Measurements from ENCODE around the gene UBE2M.
A peak's percentile ranks its signal among the peaks of the same experiment; 100 is the strongest.

Gene UBE2M

DNA sequence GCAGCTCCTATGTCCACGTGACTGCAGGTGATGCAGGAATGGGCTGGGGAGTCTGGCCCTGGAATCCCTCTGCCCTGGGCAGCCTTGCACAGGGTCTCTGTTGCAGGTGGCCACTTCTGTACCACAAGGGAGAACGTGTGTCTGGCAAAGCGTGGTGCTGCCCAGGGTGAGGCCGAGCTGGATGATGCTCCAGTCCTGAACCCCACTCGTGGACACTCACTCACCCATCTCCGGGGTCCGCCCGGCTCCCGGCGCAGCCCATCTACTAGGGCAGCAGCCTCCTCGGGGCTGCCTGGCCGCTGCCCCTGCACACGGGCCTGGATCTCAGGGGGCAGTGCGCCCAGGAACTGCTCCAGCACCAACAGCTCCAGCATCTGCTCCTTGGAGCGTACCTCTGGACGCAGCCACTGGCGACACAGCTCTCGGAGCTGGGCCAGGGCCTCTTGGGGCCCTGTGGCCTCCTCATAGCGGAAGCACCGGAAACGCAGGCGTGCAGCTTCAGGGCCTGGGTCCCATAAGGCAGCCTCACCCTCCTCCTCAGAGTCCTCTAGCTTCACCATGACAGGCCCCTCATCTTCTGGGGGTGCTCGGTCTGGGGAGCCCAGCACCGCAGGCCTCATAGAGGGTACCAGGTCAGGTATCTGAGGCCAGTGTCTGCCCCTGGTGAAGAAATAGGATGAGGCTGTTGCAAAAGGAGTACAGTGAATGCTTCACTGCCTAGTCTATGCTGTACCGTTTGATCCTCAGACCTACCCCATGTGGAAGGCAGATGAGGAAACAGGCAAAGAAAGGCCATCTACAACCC lies 12.6 kb upstream of the UBE2M start:
- DNase-seq: no peak

DNA sequence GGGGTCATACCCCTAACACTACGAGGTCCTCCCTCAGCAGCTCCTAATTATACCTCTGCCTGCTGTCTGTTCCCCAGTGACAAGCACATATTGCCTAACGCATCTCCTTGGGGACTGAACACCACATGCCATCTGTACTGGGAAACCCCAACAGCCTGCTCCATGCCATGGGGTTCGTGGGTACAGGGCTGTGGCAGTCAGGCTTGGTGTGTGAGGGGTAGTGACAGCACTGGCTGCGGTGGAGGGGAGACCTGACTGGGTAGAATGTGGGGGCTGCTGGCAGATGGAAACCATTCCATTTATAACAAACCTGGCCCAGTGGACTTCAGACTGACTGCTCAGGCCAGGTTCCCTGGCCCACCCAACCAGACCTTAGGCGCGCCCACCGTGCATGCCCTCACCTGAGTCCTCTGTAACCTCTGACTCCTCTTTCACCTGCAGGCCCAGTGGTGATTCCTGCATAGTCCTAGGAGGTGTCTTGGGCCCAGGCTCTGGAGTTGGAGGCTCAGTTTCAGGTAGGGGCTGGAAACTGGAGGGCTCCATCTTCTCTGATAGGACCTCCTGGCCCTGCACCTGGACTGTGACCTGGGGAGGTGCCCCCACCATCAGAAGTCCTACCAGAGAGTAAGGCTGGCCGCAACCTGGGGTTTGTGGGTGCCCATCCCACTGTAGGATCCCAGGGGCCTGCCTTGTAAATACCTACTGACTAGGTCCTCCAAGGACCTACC lies 11.7 kb upstream of the UBE2M start:
- no peak for DNase-seq

DNA sequence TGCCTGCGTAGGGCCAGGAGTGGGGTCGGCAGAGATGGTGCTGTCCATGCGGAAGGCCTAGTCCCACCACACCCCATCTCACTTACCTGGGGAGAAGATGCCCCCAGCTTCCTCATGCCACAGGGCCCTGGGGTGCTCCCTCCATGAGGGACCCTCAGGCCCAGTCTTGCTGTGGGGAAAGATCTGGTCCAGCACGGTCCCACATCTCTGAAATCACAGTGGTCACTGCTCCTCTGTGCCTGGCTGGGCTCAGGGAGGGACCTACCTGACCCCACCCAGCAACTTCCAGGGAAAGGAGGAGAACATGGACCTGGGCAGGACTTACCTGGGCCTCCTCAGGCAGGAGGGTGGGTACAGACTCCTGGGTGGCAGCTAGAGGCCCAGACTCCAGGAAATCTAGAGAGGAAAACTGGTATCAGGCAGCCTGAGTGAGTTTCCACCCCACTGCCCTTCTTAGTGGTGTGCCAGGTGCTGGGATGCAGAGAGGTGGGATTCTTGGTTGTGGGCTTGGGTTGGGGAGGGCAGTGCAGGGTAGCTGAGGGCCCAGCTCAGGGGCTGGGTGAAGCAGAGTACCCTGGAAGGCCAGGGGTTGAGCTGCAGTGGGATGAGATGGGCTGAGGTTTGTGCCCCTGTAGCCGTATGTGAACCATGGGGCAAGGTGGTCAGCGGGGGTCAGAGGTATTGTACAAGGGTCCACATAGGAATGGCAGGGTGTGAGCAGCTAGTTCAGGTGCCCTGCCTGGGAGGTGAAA lies 11.0 kb upstream of the UBE2M start:
- DNase-seq: no peak

DNA sequence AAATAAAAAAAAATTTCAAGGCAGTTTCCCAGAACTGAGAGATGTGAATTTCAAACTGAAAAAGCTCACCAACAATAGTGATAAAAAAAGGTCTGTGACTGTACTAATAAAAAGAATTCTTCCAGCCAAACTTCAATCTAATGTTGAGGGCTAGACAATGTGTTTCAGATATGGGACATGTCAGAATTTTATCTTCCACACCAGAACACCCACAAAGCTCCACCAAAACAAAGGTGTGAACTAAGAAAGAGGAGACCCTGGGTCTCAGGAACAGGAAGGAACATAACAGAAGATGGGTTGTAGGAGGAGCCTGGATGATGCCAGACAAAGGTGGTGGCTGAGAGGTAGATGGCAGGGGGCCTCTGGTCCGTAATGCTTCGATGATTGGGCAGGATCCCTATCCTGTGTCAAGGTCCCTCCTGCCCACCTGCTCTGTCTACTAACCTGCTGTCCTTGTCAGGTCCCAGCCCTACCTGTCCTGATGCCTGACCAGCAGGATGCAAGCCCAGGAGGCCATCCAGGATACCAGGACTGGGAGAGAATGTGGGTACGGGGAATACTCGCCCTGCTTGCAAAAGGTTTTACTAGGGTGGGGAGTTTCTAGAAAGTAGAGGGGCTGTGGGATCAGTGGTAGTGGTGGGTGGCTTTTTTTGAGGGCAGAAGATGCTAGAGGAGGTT lies 10.2 kb upstream of the UBE2M start:
- no peak for DNase-seq

DNA sequence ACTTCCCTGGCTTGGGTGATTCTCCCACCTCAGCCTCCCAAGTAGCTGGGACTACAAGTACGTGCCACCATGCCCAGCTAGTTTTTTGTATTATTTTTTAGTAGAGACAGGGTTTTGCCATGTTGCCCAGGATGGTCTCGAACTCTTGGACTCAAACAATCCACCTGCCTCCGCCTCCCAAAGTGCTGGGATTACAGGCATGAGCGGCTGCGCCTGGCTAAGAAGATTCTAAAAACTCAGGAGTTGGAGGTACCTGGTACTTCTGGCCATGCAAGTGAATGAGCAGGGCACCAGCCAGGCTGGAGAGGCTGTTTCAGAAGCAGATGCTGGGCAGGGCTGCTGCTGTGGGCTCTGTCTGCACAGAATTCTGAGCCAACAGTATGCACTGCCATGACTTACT lies 8.6 kb upstream of the UBE2M start:
- no peak for DNase-seq

DNA sequence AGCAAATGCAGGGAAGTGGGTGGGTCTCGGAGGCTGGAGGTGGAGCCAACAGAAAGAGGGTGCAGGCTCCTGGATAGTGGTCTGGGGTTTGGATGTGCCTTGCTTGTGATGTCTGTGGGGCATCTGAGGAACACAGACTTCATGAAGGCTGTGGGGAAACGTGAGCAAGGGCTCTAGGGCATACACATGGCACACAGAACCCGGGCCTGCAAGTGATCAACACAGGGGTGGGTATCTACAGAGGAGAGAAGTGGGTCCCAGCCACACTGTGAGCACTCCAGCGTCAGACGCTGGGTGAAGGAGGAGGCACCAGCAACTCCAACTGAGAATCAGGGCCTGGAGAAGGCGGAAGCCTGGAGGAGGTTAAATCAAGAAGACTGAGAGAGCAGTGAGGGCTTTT lies 5.4 kb upstream of the UBE2M start:
- DNase-seq: no peak

DNA sequence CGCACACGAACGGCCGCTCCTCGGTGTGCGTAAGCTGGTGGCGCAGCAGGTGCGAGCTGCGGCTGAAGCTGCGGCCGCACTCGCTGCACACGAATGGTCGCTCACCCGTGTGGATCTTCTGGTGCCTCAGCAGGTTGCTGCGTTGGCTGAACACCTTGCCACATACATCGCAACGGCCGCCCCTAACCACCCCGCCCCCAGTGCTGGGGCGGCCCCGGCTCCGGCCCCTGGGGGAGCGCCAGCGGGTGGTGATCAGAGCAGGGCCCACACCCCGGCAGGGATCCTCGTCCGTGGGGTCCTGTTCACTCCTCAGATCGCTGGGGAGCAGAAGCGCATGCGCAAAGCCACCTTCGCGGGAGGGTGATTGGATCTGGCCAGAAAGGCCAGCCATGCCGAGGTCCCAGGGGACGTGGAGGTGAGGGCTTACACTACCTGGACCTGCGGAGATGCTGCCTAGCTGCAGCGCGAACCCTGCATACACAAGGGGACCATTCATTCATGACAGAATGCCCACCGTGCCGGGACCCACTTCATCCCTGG lies 4.7 kb upstream of the UBE2M start:
- DNase-seq: no peak

DNA sequence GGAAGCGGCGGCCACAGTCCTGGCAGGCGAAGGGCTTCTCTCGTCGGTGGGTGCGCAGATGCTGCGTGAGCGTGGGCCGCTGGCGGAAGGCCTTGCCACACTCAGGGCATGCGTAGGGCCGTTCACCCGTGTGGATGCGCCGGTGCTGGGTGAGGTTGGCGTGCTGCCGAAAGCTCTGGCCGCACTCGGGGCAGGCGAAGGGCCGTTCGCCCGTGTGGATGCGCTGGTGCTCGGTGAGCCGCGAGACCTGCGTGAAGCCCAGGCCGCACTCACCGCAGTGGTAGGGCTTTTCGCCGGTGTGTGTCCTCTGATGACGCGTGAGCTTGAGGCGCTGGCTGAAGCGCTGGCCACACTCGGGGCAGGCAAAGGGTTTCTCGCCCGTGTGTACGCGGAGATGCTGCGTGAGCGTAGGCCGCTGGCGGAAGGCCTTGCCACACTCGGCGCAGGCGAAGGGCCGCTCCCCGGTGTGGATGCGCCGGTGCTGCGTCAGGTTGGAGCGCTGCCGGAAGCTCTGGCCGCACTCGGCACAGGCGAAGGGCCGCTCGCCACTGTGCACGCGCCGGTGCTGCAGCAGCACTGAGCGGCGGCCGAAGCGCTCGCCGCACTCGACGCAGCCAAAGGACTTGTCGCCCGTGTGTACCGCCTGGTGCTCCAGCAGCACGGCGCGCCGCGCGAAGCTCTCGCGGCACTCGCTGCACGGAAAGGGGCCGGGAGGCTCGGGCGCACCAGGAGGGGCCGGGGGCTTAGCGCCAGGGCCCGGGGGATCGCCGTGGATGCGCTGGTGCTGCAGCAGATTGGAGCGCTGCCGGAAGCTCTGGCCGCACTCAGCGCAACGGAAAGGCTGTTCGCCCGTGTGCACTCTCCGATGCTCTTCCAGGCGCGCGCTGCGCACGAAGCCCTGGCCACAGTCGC lies 4.0 kb upstream of the UBE2M start:
- DNase-seq: peak; percentile 40

DNA sequence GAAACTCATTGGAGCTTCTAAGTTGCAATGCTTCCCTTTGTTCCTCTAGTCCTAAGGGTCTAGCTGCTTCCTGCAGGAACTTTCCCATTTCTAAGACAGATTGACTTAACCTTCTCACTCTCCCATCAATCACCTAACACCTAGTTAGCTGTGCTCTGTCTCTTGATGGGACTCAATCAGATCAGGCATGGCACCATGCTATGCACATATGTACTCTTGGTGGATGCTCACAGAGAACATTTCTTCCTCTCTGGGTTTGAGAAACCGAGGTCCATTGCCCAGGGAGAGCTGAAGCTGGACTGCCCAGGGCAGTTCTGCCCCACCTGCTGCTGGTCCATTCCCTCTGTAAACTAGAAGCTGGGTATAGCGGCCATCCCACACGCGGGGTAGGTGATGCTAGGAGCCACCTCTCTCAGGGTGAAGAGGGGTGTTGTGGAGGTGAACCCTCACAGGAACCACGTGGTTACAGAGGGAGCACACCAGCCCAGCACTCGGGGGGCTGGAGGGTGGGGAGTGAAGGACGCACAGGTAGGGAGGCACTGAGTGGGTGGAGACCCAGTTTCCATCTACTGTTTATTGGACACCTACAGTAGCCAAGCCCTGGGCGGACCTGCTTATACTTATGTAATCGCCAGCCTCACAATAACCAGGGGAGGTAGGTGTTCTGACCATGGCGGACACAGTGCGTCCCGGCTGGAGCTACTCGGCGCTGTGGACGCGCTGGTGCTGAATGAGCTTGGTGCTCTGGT lies 3.1 kb upstream of the UBE2M start:
- no peak for DNase-seq

DNA sequence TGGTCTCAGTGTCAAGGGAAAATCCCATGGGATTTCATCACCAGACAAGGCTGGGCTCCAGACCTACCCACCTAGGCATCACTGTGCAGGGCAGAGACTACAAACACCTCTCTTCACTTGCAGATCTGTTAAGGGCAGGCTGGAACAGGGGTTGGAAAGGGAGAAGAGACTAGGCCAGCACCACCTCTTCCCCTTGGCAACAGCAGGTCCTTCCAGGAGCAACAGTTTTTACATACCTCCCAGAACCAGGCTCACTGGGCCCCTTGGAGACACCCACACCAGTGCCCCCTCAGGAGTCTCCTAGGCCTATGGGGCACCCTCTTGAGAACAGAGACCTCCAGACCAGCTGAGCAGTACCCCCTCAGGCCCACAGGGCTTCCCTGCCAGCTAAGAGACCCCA lies 2.5 kb upstream of the UBE2M start:
- DNase-seq: no peak

DNA sequence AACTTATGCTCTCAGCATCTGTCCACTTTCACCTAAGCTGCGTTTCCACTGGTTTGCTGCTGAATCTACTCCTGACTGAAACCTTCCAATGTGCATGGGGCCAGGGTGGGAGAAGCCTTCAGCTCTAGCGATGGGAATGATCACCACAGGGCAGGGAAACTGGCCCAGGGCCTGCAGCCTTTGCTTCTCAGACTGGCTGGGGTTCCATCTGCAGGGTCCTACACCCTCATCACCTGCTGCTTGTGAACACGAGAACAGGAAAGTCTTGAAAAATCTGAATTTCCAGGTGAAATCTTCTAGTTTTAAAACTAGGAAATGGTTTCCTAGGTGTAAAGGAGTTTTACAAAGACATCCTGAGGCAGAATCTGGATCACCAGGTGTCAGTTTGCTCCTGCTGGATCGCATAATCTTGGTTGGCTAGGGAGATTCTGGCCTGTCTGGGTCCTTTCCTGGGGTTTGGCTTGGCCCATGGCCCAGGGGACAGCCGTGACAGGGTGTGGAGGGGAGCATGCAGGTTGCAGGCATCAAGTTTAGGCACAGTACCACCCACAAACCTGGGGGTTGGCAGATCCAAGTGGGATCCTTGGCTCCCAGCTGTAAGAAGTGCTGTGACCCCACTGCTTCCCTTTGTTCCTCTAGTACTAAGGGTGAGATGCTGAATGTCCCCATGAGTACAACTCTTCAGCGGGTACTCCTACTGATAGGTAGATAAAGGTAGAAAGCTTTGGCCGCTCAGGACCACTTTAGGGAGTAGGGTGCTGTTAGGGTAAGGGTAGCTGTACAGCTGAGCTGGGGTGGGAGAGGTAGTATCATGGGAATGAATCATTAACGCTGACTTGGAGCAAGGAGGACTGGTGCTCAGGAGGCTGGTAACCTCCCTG lies 1.8 kb upstream of the UBE2M start:
- DNase-seq: no peak

DNA sequence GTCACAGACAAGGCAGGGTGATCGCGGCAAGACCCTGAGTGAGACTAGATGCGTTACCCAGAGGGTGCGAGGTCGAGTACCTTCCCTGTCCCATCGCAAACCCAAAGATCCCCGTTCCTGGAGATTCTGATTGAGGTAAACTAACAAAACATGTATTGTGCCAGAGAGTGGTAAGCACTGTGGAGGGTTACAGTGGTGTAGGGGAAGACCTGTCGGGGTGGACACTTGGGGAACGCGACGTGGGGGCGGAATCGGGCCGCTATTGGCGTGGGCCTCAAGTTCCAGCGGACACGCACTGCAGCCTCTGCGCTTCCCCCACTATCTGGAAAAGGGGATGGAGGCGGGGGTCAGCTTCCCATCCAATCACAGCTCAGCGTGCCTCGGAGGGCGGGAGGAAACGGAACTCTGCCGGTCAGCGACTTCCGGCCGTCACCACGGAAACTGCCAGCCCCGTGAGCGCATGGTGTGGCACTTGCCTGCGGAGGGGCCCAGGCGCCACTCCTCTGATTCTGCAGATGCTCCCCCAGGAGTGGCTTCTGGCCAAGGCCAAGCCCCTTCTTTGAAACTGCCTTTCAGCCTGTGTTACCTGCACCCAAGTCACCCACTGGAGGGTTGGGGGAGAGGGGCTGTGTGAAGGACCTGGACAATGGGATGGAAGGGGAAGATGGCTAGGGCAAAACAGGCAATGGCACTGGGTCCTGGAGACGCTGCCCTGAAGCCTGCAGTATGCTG lies 1.0 kb upstream of the UBE2M start:
- peak; percentile 67 for DNase-seq

DNA sequence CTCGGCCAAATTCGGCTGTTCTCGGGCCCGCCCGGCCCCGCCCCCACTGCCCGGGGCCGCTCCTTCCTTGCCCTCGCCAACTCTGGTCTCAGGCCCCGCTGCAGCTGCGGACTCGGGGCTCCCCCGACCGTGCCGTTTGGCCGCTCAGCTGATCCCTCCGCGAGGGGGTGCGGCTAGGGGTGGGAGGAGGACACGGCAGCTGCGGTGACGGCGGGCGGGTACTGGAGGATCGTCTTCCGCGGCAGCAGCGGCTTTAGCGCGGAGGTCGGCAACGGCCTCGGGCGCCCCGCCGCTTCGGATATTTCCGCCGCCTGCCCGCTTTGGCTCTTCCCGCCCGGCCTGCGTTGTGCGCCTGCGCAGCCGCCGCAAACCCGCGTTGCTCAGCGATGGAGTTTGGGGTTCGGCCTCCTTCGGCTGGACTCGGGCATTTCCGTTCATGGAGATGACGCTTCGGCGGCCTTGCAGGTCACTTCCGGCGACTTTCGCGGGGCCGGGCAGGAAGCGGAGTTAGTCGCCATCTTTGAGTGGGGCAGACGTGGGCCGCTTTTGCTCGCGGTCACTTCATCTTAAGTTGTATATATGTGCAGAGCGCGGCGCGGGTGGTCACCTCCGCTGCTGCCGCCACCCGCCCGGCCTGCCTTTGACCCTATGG lies 338 bp upstream of the UBE2M start:
- peak; percentile 99 for DNase-seq

DNA sequence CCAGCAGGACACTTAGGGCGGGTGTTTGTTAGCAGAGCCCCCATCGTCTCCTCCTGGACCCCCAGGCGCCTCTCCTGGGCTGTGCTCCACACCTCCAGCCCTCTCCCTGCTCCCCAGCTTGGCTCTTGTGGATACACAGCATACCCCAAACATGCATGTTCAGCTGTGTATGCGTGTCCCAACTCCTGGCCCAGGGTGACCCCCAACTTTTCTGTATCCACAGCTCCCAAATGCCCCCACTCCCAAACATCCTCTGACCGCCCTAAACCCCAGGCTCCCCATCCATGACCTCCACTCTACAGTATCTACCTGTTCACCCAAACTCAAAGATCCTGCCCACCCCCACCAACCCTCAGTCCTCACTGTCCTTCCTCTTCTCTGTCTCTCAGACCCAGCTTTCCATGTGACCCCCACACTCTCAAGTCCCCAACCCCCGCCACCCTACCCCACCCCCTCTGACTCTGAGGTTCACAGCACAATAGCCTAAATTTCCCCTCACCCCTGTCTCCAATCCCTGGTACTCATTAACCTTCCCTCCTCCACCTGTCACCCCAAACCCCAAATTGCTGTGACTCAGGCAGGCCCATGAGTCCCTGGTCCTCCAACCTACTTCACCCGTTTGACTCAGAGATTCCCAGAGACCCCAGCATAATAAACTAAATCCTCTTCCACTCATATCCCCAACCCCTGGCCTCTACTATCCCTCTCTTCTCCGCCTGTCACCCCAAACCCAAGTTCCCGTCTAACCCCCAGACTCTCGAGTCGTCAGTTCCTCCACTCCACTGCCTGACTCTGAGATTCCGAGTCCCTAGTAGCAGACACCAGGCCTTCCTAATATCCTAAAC lies 968 bp downstream of the UBE2M start:
- no peak for DNase-seq

DNA sequence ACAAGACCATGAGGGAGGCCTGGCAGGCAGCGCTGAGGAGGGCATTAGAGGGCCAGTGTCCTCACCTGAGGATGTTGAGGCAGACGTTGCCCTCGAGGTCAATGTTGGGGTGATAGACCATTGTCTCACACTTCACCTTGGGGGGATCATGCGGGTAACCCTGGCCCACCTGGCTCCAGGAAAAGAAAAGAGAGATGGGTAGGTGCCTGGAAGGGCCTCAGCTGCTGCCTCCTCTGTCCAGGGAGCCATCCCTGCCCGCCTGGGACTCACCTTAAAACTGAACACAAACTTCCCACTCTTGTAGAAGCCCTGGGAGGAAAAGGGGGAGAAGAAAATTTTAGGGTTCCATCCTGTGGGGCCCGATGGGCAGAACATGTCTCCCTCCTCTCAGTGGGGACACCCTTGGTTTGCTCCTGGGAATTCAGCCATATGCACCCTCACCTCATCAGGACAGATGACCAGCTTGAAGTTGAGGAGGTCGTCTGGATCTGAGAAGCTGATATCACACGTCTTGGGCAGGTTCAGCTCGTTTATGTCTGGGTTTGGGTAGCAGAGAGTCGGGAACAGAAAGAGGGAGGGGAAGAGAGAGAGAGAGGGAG lies 1.7 kb downstream of the UBE2M start:
- DNase-seq: no peak

DNA sequence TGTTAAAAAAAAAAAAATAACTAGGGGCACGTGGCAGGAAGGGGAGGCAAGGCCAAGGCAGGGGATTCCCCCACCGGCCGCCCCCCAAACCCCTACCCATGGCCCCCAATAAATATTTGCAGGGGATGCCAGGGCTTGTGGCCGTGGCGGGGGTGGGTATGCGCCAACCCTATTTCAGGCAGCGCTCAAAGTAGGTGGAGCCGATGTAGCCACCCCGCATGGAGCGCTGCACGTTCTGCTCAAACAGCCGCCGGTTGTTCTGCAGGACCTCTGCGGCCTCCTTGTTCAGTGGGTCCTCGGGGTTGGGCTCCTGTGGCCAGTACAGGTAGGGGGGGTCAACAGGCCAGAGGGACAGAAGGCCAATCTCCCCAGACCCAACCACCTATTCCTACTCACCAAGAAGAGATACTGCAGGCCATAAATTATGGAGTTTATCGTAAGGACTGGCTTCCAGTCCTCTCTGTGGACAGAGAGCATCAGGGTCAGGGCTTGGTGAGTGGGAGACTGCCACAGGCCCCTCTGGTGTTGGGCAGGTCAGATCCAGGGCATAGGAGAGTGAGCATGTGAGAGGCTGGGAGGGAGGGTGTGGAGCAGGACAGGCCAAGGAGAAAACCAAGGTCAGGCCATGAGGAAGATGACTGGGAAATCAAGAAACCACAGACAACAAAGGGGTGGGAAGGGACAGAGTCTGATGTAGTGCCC lies 2.3 kb downstream of the UBE2M start:
- DNase-seq: no peak
